Astrocyte (in vitro differentiated cells and primary cell): Measurements from ENCODE around the gene MSN. TPM values are rescaled to one million over a fixed set of nuclear protein-coding genes. Genes with fewer than 3 reads are reported as not detected.

Source experiments
- DNase-seq: peaks from one replicate; pipeline ENCODE4 v3.0.0-alpha.2; 2010; ENCODE audit warnings: low read depth
- FAIRE-seq: peaks from 2 replicates; lab custom pipeline; 2011; peaks lifted over from hg19 to GRCh38; lab: Jason Lieb, UNC
- H2AFZ ChIP-seq: 2 replicates; pipeline ENCODE4 v1.6.0; 2012; ENCODE audit warnings: low read depth, low read length, inconsistent platforms
- H3K27ac ChIP-seq: 2 replicates; pipeline ENCODE4 v1.5.1; 2011; ENCODE audit warnings: low read depth, low read length, inconsistent platforms
- H3K27me3 ChIP-seq: 2 replicates; pipeline ENCODE4 v1.6.0; 2011; ENCODE audit warnings: low read length, inconsistent platforms; ENCODE audit not compliant: insufficient read depth
- H3K36me3 ChIP-seq: 2 replicates; pipeline ENCODE4 v1.5.1; 2011; ENCODE audit warnings: low read length, inconsistent platforms; ENCODE audit not compliant: insufficient read depth
- H3K4me1 ChIP-seq: 2 replicates; pipeline ENCODE4 v1.5.1; 2011; ENCODE audit warnings: low read length, inconsistent platforms; ENCODE audit not compliant: insufficient read depth
- H3K4me2 ChIP-seq: 2 replicates; pipeline ENCODE4 v1.6.0; 2012; ENCODE audit warnings: low read length, inconsistent platforms
- H3K4me3 ChIP-seq: 2 replicates; pipeline ENCODE4 v1.5.1; 2011; ENCODE audit warnings: low read depth, mild to moderate bottlenecking, low read length, inconsistent platforms; ENCODE audit not compliant: insufficient read depth
- H3K79me2 ChIP-seq: 2 replicates; pipeline ENCODE4 v1.6.0; 2012; ENCODE audit warnings: mild to moderate bottlenecking, low read length, inconsistent platforms; ENCODE audit not compliant: insufficient read depth
- H3K9ac ChIP-seq: 2 replicates; pipeline ENCODE4 v1.6.0; 2012; ENCODE audit warnings: mild to moderate bottlenecking, low read length, inconsistent platforms
- H3K9me3 ChIP-seq: 2 replicates; pipeline ENCODE4 v1.5.1; 2012; ENCODE audit warnings: low read depth, mild to moderate bottlenecking, low read length, inconsistent platforms; ENCODE audit not compliant: insufficient read depth
- H4K20me1 ChIP-seq: 2 replicates; pipeline ENCODE4 v1.6.0; 2012; ENCODE audit warnings: low read length, inconsistent platforms; ENCODE audit not compliant: insufficient read depth
- H3K27ac Mint-ChIP-seq: one replicate; pipeline ENCODE4 v1.8.0; 2021; ENCODE audit warnings: mild to moderate bottlenecking, mixed read lengths; ENCODE audit not compliant: unreplicated experiment
- H3K27me3 Mint-ChIP-seq: one replicate; pipeline ENCODE4 v1.8.0; 2021; ENCODE audit warnings: low read depth, mixed read lengths; ENCODE audit not compliant: unreplicated experiment
- H3K36me3 Mint-ChIP-seq: one replicate; pipeline ENCODE4 v1.8.0; 2021; ENCODE audit warnings: low read depth, mixed read lengths; ENCODE audit not compliant: unreplicated experiment
- H3K4me1 Mint-ChIP-seq: one replicate; pipeline ENCODE4 v1.8.0; 2021; ENCODE audit warnings: low read depth, mixed read lengths; ENCODE audit not compliant: unreplicated experiment
- H3K4me3 Mint-ChIP-seq: one replicate; pipeline ENCODE4 v1.8.0; 2021; ENCODE audit warnings: mild to moderate bottlenecking, moderate library complexity, mixed read lengths; ENCODE audit not compliant: unreplicated experiment
- H3K9me3 Mint-ChIP-seq: one replicate; pipeline ENCODE4 v1.8.0; 2021; ENCODE audit warnings: mild to moderate bottlenecking, mixed read lengths; ENCODE audit not compliant: unreplicated experiment
- CTCF ChIP-seq: IDR thresholded peaks from 2 replicates; pipeline ENCODE4 v1.5.1; 2011; ENCODE audit warnings: low read depth, mild to moderate bottlenecking, inconsistent platforms, low read length, moderate library complexity; ENCODE audit not compliant: insufficient read depth
- EZH2 ChIP-seq: IDR thresholded peaks from 2 replicates; pipeline ENCODE4 v1.6.1; 2012; ENCODE audit warnings: mild to moderate bottlenecking, low read length, inconsistent platforms; ENCODE audit not compliant: insufficient read depth
- total RNA-seq: library from RNA; stranded (reverse); gene quantifications from 2 replicates; pipeline ENCODE4 v1.2.1, GENCODE V29; 2021

MSN gene
- total RNA-seq, 1 donor from 2014 or later: 369 TPM

GRCh38 chrX:65740909-65741308 lies 73.5 kb downstream of the MSN start:
- no peak overlapping the region for H3K27ac Mint-ChIP-seq
- Histone ChIP-seq H3K79me2 (no peaks in the 10 kb centered on the region), H3K27me3 (no peaks in the 10 kb centered on the region), H3K4me1 (no peaks in the 10 kb centered on the region), H3K9ac (no peak overlapping the region), H3K27ac (no peak overlapping the region), H2AFZ (no peak overlapping the region), H3K36me3 (peaks cover 48% of the 10 kb centered on the region), H4K20me1 (peaks cover 30% of the 10 kb centered on the region), H3K4me2 (no peak overlapping the region), H3K4me3 (no peak overlapping the region), H3K9me3 (no peaks in the 10 kb centered on the region)
- no peak for FAIRE-seq
- peaks cover 14% of the 10 kb centered on the region for H3K36me3 Mint-ChIP-seq
- H3K4me1 Mint-ChIP-seq: peaks cover 7% of the 10 kb centered on the region
- H3K27me3 Mint-ChIP-seq: no peaks in the 10 kb centered on the region
- H3K9me3 Mint-ChIP-seq: no peaks in the 10 kb centered on the region
- no peak for DNase-seq
- TF ChIP-seq CTCF: no peak
- no peak for TF ChIP-seq EZH2
- no peak overlapping the region for H3K4me3 Mint-ChIP-seq

- peaks cover 24% of the 10 kb centered on the region for H4K20me1 ChIP-seq
- no peaks in the 10 kb centered on the region for H3K27me3 ChIP-seq
- H3K27ac ChIP-seq: no peak overlapping the region
- no peak overlapping the region for H3K9ac ChIP-seq
- Mint-ChIP-seq H3K36me3 (peaks cover 17% of the 10 kb centered on the region), H3K27me3 (no peaks in the 10 kb centered on the region), H3K4me3 (no peak overlapping the region), H3K4me1 (peaks cover 7% of the 10 kb centered on the region), H3K9me3 (no peaks in the 10 kb centered on the region), H3K27ac (no peak overlapping the region)
- H3K4me3 ChIP-seq: no peak overlapping the region
- DNase-seq: no peak
- H3K36me3 ChIP-seq: peaks cover 42% of the 10 kb centered on the region
- TF ChIP-seq EZH2 (no peak), CTCF (no peak)
- H3K4me1 ChIP-seq: no peaks in the 10 kb centered on the region
- H2AFZ ChIP-seq: no peak overlapping the region
- H3K4me2 ChIP-seq: no peak overlapping the region
- no peaks in the 10 kb centered on the region for H3K9me3 ChIP-seq
- H3K79me2 ChIP-seq: no peaks in the 10 kb centered on the region
- no peak for FAIRE-seq
These were observed 74.4 kb downstream of the MSN start for GRCh38 chrX:65741823-65742222.

DNA sequence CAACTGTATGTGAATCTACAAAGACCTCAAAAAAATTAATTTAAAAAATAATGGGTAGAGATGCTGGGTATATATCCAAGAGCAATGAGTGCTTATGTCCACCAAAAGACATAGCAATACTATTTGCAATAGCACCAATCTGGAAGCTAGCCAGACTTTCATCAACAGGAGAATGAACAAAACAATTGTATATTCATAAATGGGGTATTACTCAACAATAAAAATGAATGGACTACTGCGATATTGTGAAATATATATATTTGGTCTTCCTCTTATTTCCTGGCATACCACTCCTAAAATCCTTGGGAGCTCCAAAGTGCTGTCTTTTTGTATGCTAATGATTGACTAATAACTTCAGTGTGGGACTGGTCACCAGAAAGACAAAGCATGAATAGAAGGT lies 77.5 kb downstream of the MSN start:
- no peak overlapping the region for H3K4me2 ChIP-seq
- no peak overlapping the region for H3K9ac ChIP-seq
- H3K27ac ChIP-seq: no peak overlapping the region
- FAIRE-seq (no peak), DNase-seq (no peak)
- no peaks in the 10 kb centered on the region for H3K27me3 ChIP-seq
- no peak for TF ChIP-seq EZH2
- no peak for TF ChIP-seq CTCF
- Mint-ChIP-seq H3K9me3 (no peaks in the 10 kb centered on the region), H3K27me3 (no peaks in the 10 kb centered on the region), H3K27ac (no peak overlapping the region), H3K4me3 (no peak overlapping the region), H3K36me3 (peaks cover 8% of the 10 kb centered on the region), H3K4me1 (peaks cover 5% of the 10 kb centered on the region)
- H3K4me3 ChIP-seq: no peak overlapping the region
- peaks cover 17% of the 10 kb centered on the region for H3K36me3 ChIP-seq
- H3K9me3 ChIP-seq: no peaks in the 10 kb centered on the region
- H2AFZ ChIP-seq: no peak overlapping the region
- H3K4me1 ChIP-seq: no peaks in the 10 kb centered on the region
- peaks cover 13% of the 10 kb centered on the region for H4K20me1 ChIP-seq
- no peaks in the 10 kb centered on the region for H3K79me2 ChIP-seq
